ENCODE results near the gene LRRC45. TPM values are rescaled to one million over a fixed set of nuclear protein-coding genes. Genes with fewer than 3 reads are reported as not detected.
A peak's percentile ranks its signal among the peaks of the same experiment; 100 is the strongest.

LRRC45 gene
- total and polyA plus RNA-seq, 9 of the 15 experiments (the other 6 are each of a cell fraction or from before 2014, with no cell fraction given) = 3.5 to 21.5 (median 11.2) TPM; not detected in 2

DNA sequence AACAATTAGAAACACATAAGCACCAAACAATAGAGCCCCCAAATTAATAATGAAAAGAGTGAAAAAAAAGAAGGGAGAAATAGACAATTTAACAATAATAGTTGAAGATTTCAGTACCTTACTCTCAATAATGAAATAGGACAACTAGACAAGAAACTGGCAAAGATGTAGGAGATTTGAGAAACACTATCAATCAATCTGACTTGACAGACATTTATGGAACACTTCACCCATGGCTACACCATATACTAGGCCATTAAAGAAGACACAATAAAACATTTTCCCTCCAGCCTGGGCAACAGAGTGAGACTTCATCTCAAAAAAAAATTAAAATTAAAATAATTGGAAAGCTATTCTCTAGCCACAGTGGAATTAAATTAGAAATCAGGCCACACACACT lies 47.5 kb downstream of the LRRC45 start:
- in situ Hi-C loops (cut with MboI) = no loop called here
- CTCF ChIA-PET (ENCODE audit: low intra/inter-chr PET ratio) = no interaction called here
- TF ChIP-seq, protein P1, sequence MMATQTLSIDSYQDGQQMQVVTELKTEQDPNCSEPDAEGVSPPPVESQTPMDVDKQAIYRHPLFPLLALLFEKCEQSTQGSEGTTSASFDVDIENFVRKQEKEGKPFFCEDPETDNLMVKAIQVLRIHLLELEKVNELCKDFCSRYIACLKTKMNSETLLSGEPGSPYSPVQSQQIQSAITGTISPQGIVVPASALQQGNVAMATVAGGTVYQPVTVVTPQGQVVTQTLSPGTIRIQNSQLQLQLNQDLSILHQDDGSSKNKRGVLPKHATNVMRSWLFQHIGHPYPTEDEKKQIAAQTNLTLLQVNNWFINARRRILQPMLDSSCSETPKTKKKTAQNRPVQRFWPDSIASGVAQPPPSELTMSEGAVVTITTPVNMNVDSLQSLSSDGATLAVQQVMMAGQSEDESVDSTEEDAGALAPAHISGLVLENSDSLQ (IDR thresholded peaks at IDR 0.05) = peak; percentile 83
- TF ChIP-seq TAF9B (IDR thresholded peaks at IDR 0.05; ENCODE audit: partially characterized antibody) = no peak
- TF ChIP-seq ZNF316 (IDR thresholded peaks at IDR 0.05) = no peak
- no peak for TF ChIP-seq BRD4 (IDR thresholded peaks at IDR 0.05)
- TF ChIP-seq, protein P2, sequence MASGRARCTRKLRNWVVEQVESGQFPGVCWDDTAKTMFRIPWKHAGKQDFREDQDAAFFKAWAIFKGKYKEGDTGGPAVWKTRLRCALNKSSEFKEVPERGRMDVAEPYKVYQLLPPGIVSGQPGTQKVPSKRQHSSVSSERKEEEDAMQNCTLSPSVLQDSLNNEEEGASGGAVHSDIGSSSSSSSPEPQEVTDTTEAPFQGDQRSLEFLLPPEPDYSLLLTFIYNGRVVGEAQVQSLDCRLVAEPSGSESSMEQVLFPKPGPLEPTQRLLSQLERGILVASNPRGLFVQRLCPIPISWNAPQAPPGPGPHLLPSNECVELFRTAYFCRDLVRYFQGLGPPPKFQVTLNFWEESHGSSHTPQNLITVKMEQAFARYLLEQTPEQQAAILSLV (tag; IDR thresholded peaks at IDR 0.05) = no peak
- TF ChIP-seq, protein P3, sequence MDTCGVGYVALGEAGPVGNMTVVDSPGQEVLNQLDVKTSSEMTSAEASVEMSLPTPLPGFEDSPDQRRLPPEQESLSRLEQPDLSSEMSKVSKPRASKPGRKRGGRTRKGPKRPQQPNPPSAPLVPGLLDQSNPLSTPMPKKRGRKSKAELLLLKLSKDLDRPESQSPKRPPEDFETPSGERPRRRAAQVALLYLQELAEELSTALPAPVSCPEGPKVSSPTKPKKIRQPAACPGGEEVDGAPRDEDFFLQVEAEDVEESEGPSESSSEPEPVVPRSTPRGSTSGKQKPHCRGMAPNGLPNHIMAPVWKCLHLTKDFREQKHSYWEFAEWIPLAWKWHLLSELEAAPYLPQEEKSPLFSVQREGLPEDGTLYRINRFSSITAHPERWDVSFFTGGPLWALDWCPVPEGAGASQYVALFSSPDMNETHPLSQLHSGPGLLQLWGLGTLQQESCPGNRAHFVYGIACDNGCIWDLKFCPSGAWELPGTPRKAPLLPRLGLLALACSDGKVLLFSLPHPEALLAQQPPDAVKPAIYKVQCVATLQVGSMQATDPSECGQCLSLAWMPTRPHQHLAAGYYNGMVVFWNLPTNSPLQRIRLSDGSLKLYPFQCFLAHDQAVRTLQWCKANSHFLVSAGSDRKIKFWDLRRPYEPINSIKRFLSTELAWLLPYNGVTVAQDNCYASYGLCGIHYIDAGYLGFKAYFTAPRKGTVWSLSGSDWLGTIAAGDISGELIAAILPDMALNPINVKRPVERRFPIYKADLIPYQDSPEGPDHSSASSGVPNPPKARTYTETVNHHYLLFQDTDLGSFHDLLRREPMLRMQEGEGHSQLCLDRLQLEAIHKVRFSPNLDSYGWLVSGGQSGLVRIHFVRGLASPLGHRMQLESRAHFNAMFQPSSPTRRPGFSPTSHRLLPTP (IDR thresholded peaks at IDR 0.05; ENCODE audit: borderline replicate concordance, extremely low read depth, insufficient read length) = no peak
- TF ChIP-seq, protein P4, sequence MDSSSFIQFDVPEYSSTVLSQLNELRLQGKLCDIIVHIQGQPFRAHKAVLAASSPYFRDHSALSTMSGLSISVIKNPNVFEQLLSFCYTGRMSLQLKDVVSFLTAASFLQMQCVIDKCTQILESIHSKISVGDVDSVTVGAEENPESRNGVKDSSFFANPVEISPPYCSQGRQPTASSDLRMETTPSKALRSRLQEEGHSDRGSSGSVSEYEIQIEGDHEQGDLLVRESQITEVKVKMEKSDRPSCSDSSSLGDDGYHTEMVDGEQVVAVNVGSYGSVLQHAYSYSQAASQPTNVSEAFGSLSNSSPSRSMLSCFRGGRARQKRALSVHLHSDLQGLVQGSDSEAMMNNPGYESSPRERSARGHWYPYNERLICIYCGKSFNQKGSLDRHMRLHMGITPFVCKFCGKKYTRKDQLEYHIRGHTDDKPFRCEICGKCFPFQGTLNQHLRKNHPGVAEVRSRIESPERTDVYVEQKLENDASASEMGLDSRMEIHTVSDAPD (CRISPR knock-in tag; IDR thresholded peaks at IDR 0.05) = no peak
- TF ChIP-seq KLF1 (tag; IDR thresholded peaks at IDR 0.05) = no peak
- peak; percentile 84 for TF ChIP-seq MEIS2 (IDR thresholded peaks at IDR 0.05; ENCODE audit: partially characterized antibody)
- TF ChIP-seq, protein P5, sequence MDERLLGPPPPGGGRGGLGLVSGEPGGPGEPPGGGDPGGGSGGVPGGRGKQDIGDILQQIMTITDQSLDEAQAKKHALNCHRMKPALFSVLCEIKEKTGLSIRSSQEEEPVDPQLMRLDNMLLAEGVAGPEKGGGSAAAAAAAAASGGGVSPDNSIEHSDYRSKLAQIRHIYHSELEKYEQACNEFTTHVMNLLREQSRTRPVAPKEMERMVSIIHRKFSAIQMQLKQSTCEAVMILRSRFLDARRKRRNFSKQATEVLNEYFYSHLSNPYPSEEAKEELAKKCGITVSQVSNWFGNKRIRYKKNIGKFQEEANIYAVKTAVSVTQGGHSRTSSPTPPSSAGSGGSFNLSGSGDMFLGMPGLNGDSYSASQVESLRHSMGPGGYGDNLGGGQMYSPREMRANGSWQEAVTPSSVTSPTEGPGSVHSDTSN (CRISPR knock-in tag; IDR thresholded peaks at IDR 0.05; ENCODE audit: low read depth) = no peak
- TF ChIP-seq, protein P5 (tag; conservative IDR thresholded peaks at IDR 0.05; ENCODE audit: low read depth) = peak; percentile 74
- no peak for TF ChIP-seq SRSF7 (optimal IDR thresholded peaks at IDR 0.05; ENCODE audit: low read depth, low read length)
- TF ChIP-seq TCFL5 (CRISPR knock-in tag; conservative IDR thresholded peaks at IDR 0.05) = no peak
- TF ChIP-seq ZNF785 (CRISPR knock-in tag; IDR thresholded peaks at IDR 0.05) = no peak

More for the DNA sequence above, 47.5 kb downstream of the LRRC45 start:
- no peak for DNase-seq (ENCODE audit: extremely low read depth in 1 of 4, low spot score in 3 of 4)
- H3K27me3 ChIP-seq (ENCODE audit: control insufficient read depth in 2 of 2, insufficient read depth in 2 of 2, low read length in 2 of 2) = no peaks in the 10 kb centered on the region
- H3K9me1 ChIP-seq (ENCODE audit: control insufficient read depth, insufficient read depth, low read length) = no peaks in the 10 kb centered on the region
- POLR2A ChIA-PET = interaction anchor here (1.2 kb wide), 1 partner anchor 11 kb away, joined by 6 read pairs; no protein-coding TSS in a partner anchor
- H4K20me1 ChIP-seq (replicated peaks; ENCODE audit: control insufficient read depth, insufficient read depth, low read length) = no peaks in the 10 kb centered on the region
- H3K4me3 ChIP-seq = no peak overlapping the region
- peaks cover 4% of the 10 kb centered on the region; the same call in 1 of the 3 replicates for H3K79me2 ChIP-seq (ENCODE audit: control insufficient read depth, insufficient read depth, low read length)
- peaks cover 0 to 10% of the 10 kb centered on the region in 2 experiments; a peak in 3 of 5 replicates for H3K4me1 ChIP-seq (replicated peaks in 1 of 2; ENCODE audit: control insufficient read depth in 2 of 2, insufficient read depth in 2 of 2, low read length in 2 of 2)
- H3K9me3 ChIP-seq (replicated peaks; ENCODE audit: control insufficient read depth, insufficient read depth, low read depth, low read length) = no peaks in the 10 kb centered on the region
- H3K9ac ChIP-seq (ENCODE audit: insufficient read depth in 1 of 2, low read depth in 2 of 2, low read length in 2 of 2) = no peak overlapping the region
- intact Hi-C loops (cut with micrococcal nuclease) = no loop called here
- H3K4me2 ChIP-seq (ENCODE audit: insufficient read depth, low read length) = no peak overlapping the region
- H3K27ac ChIP-seq (ENCODE audit: extremely low read depth, low read depth, low read length) = no peak overlapping the region
- no peak overlapping the region for H2AFZ ChIP-seq (ENCODE audit: low read depth, low read length)
- no peaks in the 10 kb centered on the region for H3K36me3 ChIP-seq (ENCODE audit: control insufficient read depth, insufficient read depth, low read length)
- no peak for FAIRE-seq
- ATAC-seq = no peak
- no TSS peak for BruUV-seq (replicated peaks)
